Aorta (tissue), 5 donors: ENCODE data around the gene SLC39A9. TPM values are rescaled to one million over a fixed set of nuclear protein-coding genes. Genes with fewer than 3 reads are reported as not detected.

Experiments used
- ATAC-seq: fragments of 200-7000 bp; cut with Tn5 transposase; one replicate; pipeline ENCODE4 v1.9.1; 2022; ENCODE audit warnings: moderate library complexity; ENCODE audit not compliant: low FRiP score
- DNase-seq, 2 donors: peaks; one replicate each; pipeline ENCODE4 v3.0.0-alpha.2; 2020
- H3K27ac ChIP-seq, 2 donors: one replicate each; pipeline ENCODE4 v1.5.1; 2013; ENCODE audit warnings: low read length in 2 of 2, mild to moderate bottlenecking in 2 of 2, moderate library complexity in 2 of 2, control low read depth in 1 of 2, inconsistent platforms in 1 of 2, low read depth in 1 of 2
- H3K27me3 ChIP-seq, 2 donors: one replicate each; pipeline ENCODE4 v1.6.1; 2013; ENCODE audit warnings: control low read depth in 1 of 2, low read length in 1 of 2, mild to moderate bottlenecking in 1 of 2, moderate library complexity in 1 of 2; ENCODE audit not compliant: insufficient read depth in 2 of 2, control insufficient read depth in 1 of 2
- H3K36me3 ChIP-seq, 2 donors: one replicate each; pipeline ENCODE4 v1.6.1; 2013; ENCODE audit warnings: control low read depth in 1 of 2, low read length in 1 of 2, mild to moderate bottlenecking in 1 of 2; ENCODE audit not compliant: insufficient read depth in 2 of 2, control insufficient read depth in 1 of 2
- H3K4me1 ChIP-seq, 2 donors: one replicate each; pipeline ENCODE4 v1.6.1; 2013; ENCODE audit warnings: low read length in 2 of 2, control low read depth in 1 of 2, mild to moderate bottlenecking in 1 of 2, moderate library complexity in 1 of 2; ENCODE audit not compliant: insufficient read depth in 2 of 2, control insufficient read depth in 1 of 2
- H3K4me3 ChIP-seq, 2 donors: one replicate each; pipeline ENCODE4 v1.5.1; 2013; ENCODE audit warnings: low read length in 2 of 2, control low read depth in 1 of 2, mild to moderate bottlenecking in 1 of 2
- H3K9me3 ChIP-seq: one replicate; pipeline ENCODE4 v1.6.1; 2013; ENCODE audit warnings: mild to moderate bottlenecking, low read length; ENCODE audit not compliant: control insufficient read depth
- WGBS, 2 donors: extraction: QIAGEN DNeasy Blood & Tissue Kit; methylation state at CpG; one replicate each; pipeline ENCODE4 v1.1.7; 2013; 5-methylcytosine and 5-hydroxymethylcytosine counted together
- intact Hi-C, 2 donors: fragments of 100-400 bp; cut with DNase I; formaldehyde crosslinking; loops; one replicate each; pipeline versions ENCODE4 v1.14.2 to v1.15.0; 2022
- polyA plus RNA-seq, 2 donors: library from polyadenylated mRNA; stranded (reverse); fragments of 200-250 nt; gene quantifications; one replicate each; pipeline ENCODE4 v1.2.3, GENCODE V29; 2013
- total RNA-seq, 2 donors: library from RNA; stranded (reverse); fragmentation: NEBNext Ultra II Directional; extraction: Animal tissue kit (Norgen Biotek cat#: 25700); gene quantifications; one replicate each; pipeline ENCODE4 v1.2.1, GENCODE V29; 2021
- donor health status: healthy with polysubstance abuse.
- donor health status: Bipolar disorder and iron deficiency.
- donor health status: DM: no; HTN: no; CAD: no.
- donor health status: DM: no; HTN: no; CAD: no.
- donor health status: DM: yes; HTN: yes; CAD: no.

Gene SLC39A9
- total and polyA plus RNA-seq, 4 donors, result 10.1 to 44.3 (median 27.0) TPM

DNA sequence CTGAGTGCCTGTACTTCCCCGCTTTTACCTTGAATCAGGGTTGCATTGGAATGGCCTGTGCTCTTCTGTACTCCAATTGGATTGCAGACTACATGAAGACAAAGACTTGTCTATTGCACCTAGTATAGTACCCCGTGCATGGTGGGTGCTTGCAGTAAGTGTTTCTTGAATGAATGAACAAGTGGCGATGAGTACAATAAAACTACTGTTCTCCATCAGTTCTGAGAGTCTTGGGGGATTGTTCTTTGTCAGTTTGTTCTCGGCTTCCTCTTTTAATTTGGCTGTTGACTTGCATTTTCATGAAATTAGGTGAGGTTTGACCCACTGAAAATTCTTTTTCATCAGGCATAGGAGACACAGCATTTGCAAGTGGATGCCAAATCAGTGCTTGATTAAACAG, 34.5 kb upstream of the SLC39A9 start:
- no peaks in the 10 kb centered on the region for H3K9me3 ChIP-seq
- H3K4me1 ChIP-seq, result no peaks in the 10 kb centered on the region
- intact Hi-C loops, result loop anchor here in 1 of 2 donors (1.0 kb wide), 1 partner anchor 122 kb away; no protein-coding TSS in a partner anchor
- DNase-seq, result no peak
- H3K27ac ChIP-seq, result no peak overlapping the region
- WGBS, 2 donors, result 76 to 87% methylated on average over 4 of the region's 4 CpGs
- H3K36me3 ChIP-seq, result no peaks in the 10 kb centered on the region
- no peaks in the 10 kb centered on the region for H3K27me3 ChIP-seq
- H3K4me3 ChIP-seq, result no peak overlapping the region
- ATAC-seq, result no peak

DNA sequence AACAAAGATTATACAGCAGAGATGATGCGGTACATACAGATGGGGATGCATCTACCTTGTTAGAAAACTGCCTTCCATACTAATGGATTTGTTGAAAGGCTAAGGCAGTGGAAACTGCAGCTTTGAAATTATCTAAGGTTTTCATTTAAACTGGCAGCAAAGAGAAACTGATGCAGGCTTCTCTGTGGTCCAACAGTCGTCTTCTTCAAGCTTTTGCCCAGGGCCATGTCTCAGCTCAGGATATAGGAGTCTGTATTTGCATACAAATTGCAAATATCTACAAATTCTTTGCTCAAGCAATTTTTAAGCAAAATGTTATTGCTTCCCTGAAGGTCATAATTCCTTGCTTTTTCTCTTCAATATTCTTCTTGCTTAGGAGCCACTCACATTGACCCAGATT, 34.1 kb upstream of the SLC39A9 start:
- Histone ChIP-seq H3K36me3 (no peaks in the 10 kb centered on the region), H3K27ac (no peak overlapping the region), H3K27me3 (no peaks in the 10 kb centered on the region), H3K4me1 (no peaks in the 10 kb centered on the region), H3K4me3 (no peak overlapping the region), H3K9me3 (no peaks in the 10 kb centered on the region)
- ATAC-seq, result no peak
- no peak for DNase-seq
- 82 to 85% methylated on average over 2 of the region's 2 CpGs for WGBS, 2 donors
- intact Hi-C loops, result no loop called here

DNA sequence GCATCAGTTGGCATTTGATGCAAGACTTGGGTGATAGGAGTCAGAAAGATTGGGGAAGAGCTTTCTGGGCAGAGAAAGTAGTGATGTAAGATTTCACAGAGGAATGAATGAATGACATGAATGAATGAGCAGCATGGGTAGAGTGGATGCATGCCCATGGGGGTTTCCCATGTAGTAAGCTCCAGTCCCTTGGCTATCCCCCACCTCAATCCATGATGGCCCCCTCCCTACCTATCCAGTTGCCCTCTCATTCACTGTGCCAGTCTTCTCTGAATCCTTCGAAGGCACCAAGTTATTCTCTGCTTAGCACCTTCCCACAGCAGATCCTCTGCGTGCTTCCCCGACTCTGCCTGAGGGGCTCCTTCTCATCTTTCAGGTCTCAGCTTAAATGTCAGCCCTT, 32.4 kb upstream of the SLC39A9 start:
- H3K9me3 ChIP-seq, result no peaks in the 10 kb centered on the region
- WGBS, 2 donors, result 46 to 62% methylated on average over 3 of the region's 3 CpGs
- ATAC-seq (no peak), DNase-seq (no peak)
- intact Hi-C loops, result no loop called here
- H3K4me3 ChIP-seq, result no peak overlapping the region
- H3K4me1 ChIP-seq, result no peaks in the 10 kb centered on the region
- no peaks in the 10 kb centered on the region for H3K36me3 ChIP-seq
- no peak overlapping the region for H3K27ac ChIP-seq
- no peaks in the 10 kb centered on the region for H3K27me3 ChIP-seq

DNA sequence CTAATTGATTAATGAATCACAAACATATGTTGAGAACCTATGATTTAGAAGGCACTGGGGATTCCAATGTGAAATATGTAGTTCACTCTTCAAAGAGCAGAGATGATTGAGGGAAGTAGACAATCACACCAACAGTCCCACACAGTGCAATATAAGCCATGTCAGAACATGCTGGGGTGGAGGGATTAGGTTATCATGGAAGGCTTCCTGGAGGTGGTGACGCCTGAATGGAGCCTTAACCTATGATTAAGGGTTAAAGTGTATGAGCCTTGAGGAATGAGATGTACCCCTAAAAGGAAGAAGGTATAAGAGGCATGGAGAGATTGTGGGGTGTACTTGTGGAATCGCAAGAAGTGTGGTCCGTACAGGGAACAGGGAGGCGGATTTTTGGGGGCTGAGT, 31.7 kb upstream of the SLC39A9 start:
- Histone ChIP-seq H3K4me3 (no peak overlapping the region), H3K27ac (no peak overlapping the region), H3K4me1 (no peaks in the 10 kb centered on the region), H3K27me3 (no peaks in the 10 kb centered on the region), H3K9me3 (no peaks in the 10 kb centered on the region), H3K36me3 (no peaks in the 10 kb centered on the region)
- ATAC-seq (no peak), DNase-seq (no peak)
- 96 to 97% methylated on average over 4 of the region's 4 CpGs for WGBS, 2 donors
- intact Hi-C loops, result no loop called here

DNA sequence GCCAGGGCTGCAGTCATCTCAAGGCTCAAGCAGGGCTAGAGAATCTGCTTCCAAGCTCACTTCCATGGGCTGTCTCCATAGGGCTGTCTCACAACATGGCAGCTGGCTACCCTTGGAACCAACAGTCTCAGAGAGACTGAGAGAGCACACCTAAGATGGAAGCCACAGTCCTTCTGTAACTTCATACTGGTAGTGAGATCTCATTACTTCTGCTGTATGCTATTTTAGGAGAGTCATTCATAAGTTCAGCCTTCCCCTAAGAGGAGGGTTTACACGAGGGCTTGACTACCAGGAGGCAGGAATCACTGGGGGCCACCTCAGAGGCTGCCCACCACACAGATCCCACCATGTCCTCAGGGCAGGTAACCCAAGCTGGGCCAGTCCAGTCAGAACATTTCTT, 30.1 kb upstream of the SLC39A9 start:
- intact Hi-C loops, result no loop called here
- Histone ChIP-seq H3K27ac (no peak overlapping the region), H3K4me1 (no peaks in the 10 kb centered on the region), H3K9me3 (no peaks in the 10 kb centered on the region), H3K36me3 (no peaks in the 10 kb centered on the region), H3K27me3 (no peaks in the 10 kb centered on the region), H3K4me3 (no peak overlapping the region)
- ATAC-seq, result no peak
- 72 to 78% methylated on average over 1 of the region's 1 CpG for WGBS, 2 donors
- DNase-seq, result no peak

DNA sequence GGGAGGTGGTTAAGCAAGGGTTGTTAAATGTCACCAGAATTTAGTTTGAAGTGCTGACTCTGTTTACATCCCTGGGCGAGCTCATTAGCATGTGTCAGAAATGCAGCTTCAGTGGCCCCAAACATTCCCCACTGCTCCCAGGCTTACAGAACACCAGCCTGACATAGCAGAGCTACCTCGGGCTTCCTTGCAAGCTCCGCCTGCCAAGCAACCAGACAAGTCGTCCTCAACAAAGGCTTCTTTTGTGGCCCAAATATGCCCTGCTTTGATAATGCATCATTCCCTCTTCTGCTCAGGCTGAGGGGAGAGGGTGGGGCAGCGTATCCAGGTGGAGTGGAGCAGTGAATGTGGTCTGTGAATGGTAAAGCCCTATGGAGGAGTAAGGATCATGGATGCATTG, 28.4 kb upstream of the SLC39A9 start:
- H3K36me3 ChIP-seq, result peaks cover 0 to 4% of the 10 kb centered on the region in 2 donors
- H3K4me3 ChIP-seq, result no peak overlapping the region
- DNase-seq, result no peak
- no peak overlapping the region for H3K27ac ChIP-seq
- no peak for ATAC-seq
- 55 to 57% methylated on average over 5 of the region's 5 CpGs for WGBS, 2 donors
- no peaks in the 10 kb centered on the region for H3K4me1 ChIP-seq
- H3K27me3 ChIP-seq, result no peaks in the 10 kb centered on the region
- intact Hi-C loops, result no loop called here
- no peaks in the 10 kb centered on the region for H3K9me3 ChIP-seq

DNA sequence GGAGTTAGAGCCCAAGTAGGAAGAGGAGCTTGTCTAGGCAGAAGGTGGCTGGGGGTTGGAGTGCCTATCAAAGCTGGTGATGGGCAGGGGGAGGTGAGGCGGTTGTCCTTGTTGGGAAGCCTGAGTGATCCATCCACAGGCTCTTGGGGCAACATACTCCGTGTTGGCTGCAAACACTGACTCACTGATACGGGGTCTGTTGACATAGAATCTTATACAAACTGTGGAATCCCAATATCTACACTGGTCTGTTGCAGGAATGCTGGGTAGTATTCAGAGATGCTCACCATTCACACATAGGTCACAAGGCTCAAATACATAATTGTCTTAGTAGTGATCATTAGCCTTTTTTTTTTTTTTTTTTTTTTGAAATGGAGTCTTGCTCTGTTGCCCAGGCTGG, 26.3 kb upstream of the SLC39A9 start:
- H3K9me3 ChIP-seq, result no peaks in the 10 kb centered on the region
- DNase-seq, result no peak
- intact Hi-C loops, result no loop called here
- no peak for ATAC-seq
- no peak overlapping the region for H3K4me3 ChIP-seq
- no peaks in the 10 kb centered on the region for H3K4me1 ChIP-seq
- no peaks in the 10 kb centered on the region for H3K27me3 ChIP-seq
- peaks cover 2 to 12% of the 10 kb centered on the region in 2 donors for H3K36me3 ChIP-seq
- WGBS, 2 donors, result 96 to 100% methylated on average over 3 of the region's 3 CpGs
- H3K27ac ChIP-seq, result no peak overlapping the region

DNA sequence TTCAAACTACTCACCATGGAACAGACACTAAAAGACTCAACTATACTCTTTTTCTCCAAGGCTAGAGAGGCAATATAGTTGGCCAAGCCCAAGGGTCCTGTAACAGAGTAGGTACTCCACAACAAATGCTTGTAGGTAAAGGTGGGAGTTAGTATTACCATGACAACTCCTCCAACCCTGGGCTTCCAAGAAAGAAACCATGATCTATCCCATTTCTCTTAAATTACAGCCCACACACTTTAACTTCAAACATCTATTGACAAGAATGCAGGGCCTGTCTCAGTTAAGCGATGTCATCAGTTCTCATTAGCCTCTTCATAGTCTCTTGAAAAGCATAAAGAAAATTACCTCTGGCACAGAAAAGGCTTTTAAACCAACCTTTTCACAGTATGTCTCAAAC, 25.4 kb upstream of the SLC39A9 start:
- 48 to 100% methylated on average over 1 of the region's 1 CpG for WGBS, 2 donors
- ATAC-seq (no peak), DNase-seq (no peak)
- H3K4me3 ChIP-seq, result no peak overlapping the region
- no peak overlapping the region for H3K27ac ChIP-seq
- intact Hi-C loops, result no loop called here
- H3K27me3 ChIP-seq, result no peaks in the 10 kb centered on the region
- H3K9me3 ChIP-seq, result no peaks in the 10 kb centered on the region
- peaks cover 2 to 12% of the 10 kb centered on the region in 2 donors for H3K36me3 ChIP-seq
- no peaks in the 10 kb centered on the region for H3K4me1 ChIP-seq

DNA sequence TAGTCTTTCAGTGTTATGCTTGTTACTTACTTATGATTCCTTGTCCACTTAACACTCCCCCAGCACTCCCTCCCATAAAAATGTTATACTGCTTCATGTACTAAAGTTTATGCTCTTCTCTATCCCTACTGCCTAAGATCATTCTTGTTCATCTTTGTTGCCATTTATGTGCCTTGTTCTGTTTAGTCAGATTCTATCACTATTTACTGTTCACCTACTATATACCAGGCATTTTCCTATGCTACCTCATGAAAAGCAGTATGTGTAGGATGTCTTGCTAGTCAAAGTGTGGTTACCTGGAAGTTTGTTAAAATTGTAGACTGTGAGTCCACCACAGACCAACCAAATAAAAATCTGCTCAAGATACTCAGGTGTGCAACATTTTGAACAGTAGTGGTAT, 24.3 kb upstream of the SLC39A9 start:
- no peak overlapping the region for H3K4me3 ChIP-seq
- no peaks in the 10 kb centered on the region for H3K27me3 ChIP-seq
- intact Hi-C loops, result no loop called here
- no peaks in the 10 kb centered on the region for H3K9me3 ChIP-seq
- ATAC-seq, result no peak
- no peak for DNase-seq
- H3K27ac ChIP-seq, result no peak overlapping the region
- H3K36me3 ChIP-seq, result peaks cover 2 to 12% of the 10 kb centered on the region in 2 donors
- no peaks in the 10 kb centered on the region for H3K4me1 ChIP-seq
